Measurements from ENCODE around the gene TYW1B. TPM values are rescaled to one million over a fixed set of nuclear protein-coding genes. Genes with fewer than 3 reads are reported as not detected.
"Not testable (repeated sequence)": the region's sequence is repeated elsewhere in the genome, so short reads cannot be mapped to it uniquely, and the experiment has no call there.

TYW1B gene
- total and polyA plus RNA-seq, 2 experiments from 2014 or later, result 1.7 to 1.9 TPM

- no peaks in the 10 kb centered on the region for H3K9me3 ChIP-seq (ENCODE audit: low read depth)
- H3K4me1 ChIP-seq (ENCODE audit: insufficient read depth), result no peaks in the 10 kb centered on the region
- no peak overlapping the region for H3K4me2 ChIP-seq
- H3K27me3 ChIP-seq, result no peaks in the 10 kb centered on the region
- no peak overlapping the region for H3K27ac ChIP-seq
- WGBS (ENCODE audit: low lambda C conversion rate, missing lambda C conversion rate), result 98% methylated on average over 8 of the region's 8 CpGs
- no peaks in the 10 kb centered on the region for H3K36me3 ChIP-seq (replicated peaks; ENCODE audit: insufficient read depth, low read depth)
- no peaks in the 10 kb centered on the region for H3K79me2 ChIP-seq
- H4K20me1 ChIP-seq (ENCODE audit: insufficient read depth, poor library complexity, severe bottlenecking), result no peaks in the 10 kb centered on the region
- no peak overlapping the region for H3K4me3 ChIP-seq
- no peak for TF ChIP-seq EZH2 (IDR thresholded peaks at IDR 0.05; ENCODE audit: borderline replicate concordance)
- TF ChIP-seq, protein P1, sequence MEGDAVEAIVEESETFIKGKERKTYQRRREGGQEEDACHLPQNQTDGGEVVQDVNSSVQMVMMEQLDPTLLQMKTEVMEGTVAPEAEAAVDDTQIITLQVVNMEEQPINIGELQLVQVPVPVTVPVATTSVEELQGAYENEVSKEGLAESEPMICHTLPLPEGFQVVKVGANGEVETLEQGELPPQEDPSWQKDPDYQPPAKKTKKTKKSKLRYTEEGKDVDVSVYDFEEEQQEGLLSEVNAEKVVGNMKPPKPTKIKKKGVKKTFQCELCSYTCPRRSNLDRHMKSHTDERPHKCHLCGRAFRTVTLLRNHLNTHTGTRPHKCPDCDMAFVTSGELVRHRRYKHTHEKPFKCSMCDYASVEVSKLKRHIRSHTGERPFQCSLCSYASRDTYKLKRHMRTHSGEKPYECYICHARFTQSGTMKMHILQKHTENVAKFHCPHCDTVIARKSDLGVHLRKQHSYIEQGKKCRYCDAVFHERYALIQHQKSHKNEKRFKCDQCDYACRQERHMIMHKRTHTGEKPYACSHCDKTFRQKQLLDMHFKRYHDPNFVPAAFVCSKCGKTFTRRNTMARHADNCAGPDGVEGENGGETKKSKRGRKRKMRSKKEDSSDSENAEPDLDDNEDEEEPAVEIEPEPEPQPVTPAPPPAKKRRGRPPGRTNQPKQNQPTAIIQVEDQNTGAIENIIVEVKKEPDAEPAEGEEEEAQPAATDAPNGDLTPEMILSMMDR (IDR thresholded peaks at IDR 0.05; ENCODE audit: poor library complexity), result no peak
- no peak for TF ChIP-seq EZH2phosphoT487 (IDR thresholded peaks at IDR 0.05; ENCODE audit: low read depth, severe bottlenecking, unreplicated experiment)
- no peak overlapping the region for H2AFZ ChIP-seq
- no peak for DNase-seq (ENCODE audit: low spot score)
- no peaks in the 10 kb centered on the region for H3K9me2 ChIP-seq (replicated peaks; ENCODE audit: insufficient read depth)
These were observed 205.5 kb downstream of the TYW1B start for GRCh38 chr7:72622532-72622931.

DNA sequence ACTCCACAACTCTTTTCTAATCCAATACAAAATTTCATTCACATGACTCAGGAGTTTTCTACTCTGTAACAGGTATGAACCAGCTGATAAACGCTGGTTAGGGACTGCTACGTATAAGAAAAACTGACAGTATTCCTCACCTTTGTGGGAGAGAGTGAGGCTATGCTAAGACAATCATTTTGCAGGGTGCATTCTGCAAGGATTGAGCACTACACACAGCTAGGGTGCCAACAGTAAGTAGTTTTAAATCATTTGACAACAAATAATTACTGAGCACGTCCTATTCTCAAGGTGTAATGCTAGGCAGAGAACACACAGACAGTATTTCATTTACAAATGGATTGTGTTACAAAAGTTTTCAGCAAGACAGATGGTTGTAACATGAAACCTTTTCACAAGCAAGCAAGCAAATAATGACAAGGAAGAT is 206.2 kb downstream of the TYW1B start:
- not testable (repeated sequence) for H3K36me3 ChIP-seq (replicated peaks; ENCODE audit: insufficient read depth, low read depth); H3K27me3 ChIP-seq; H3K4me1 ChIP-seq (ENCODE audit: insufficient read depth); H3K4me2 ChIP-seq; H3K9me2 ChIP-seq (replicated peaks; ENCODE audit: insufficient read depth); H4K20me1 ChIP-seq (ENCODE audit: insufficient read depth, poor library complexity, severe bottlenecking); H3K27ac ChIP-seq; H3K79me2 ChIP-seq; H3K9me3 ChIP-seq (ENCODE audit: low read depth); DNase-seq (ENCODE audit: low spot score); H2AFZ ChIP-seq; H3K4me3 ChIP-seq
- 44% methylated on average over 3 of the region's 3 CpGs for WGBS (ENCODE audit: low lambda C conversion rate, missing lambda C conversion rate)

- DNase-seq (ENCODE audit: low spot score); H3K27ac ChIP-seq; H3K4me2 ChIP-seq; H3K4me1 ChIP-seq (ENCODE audit: insufficient read depth); H4K20me1 ChIP-seq (ENCODE audit: insufficient read depth, poor library complexity, severe bottlenecking); H3K9me2 ChIP-seq (replicated peaks; ENCODE audit: insufficient read depth); H2AFZ ChIP-seq; H3K9me3 ChIP-seq (ENCODE audit: low read depth); H3K4me3 ChIP-seq; H3K79me2 ChIP-seq; H3K36me3 ChIP-seq (replicated peaks; ENCODE audit: insufficient read depth, low read depth); H3K27me3 ChIP-seq: not testable (repeated sequence)
- 95% methylated on average over 2 of the region's 2 CpGs for WGBS (ENCODE audit: low lambda C conversion rate, missing lambda C conversion rate)
These were observed 207.1 kb downstream of the TYW1B start for GRCh38 chr7:72620923-72621322.

DNA sequence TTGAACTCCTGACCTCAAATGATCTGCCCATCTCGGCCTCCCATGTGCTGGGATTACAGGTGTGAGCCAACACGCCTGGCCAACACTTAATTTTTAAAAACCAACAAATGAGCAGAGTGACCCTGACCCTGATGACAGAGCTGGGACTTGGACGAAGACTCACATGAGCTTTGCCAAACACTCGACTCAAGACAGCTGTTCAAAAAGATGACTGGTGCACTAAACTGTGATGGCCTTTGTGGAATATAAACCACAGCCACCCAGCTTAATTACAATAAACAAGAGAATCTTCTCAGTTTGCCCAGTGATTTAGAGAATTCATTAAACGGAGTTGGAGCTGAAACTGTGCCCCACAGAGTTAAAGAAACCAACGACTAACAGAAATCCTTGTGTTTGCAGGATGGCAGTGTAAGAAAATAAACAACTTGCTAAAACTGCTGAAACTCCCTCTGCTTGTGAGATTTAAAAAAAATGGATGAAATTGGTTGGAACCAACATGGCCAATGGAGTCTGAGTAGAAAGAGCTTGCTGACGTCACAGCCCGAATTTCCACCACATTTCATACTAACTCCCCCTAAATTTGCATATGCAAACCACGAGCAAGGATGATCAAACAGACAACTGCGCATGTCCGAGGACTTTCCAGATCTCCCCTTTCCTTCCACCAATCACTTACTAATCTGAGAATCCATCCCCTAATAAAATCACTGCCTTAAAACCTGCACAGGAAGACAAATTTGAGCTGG is 209.4 kb downstream of the TYW1B start:
- 83% methylated on average over 11 of the region's 11 CpGs for WGBS (ENCODE audit: low lambda C conversion rate, missing lambda C conversion rate)
- H3K4me3 ChIP-seq; H4K20me1 ChIP-seq (ENCODE audit: insufficient read depth, poor library complexity, severe bottlenecking); H3K36me3 ChIP-seq (replicated peaks; ENCODE audit: insufficient read depth, low read depth); DNase-seq (ENCODE audit: low spot score); H2AFZ ChIP-seq; H3K9me2 ChIP-seq (replicated peaks; ENCODE audit: insufficient read depth); H3K27ac ChIP-seq; H3K4me1 ChIP-seq (ENCODE audit: insufficient read depth); H3K4me2 ChIP-seq; H3K79me2 ChIP-seq; H3K27me3 ChIP-seq; H3K9me3 ChIP-seq (ENCODE audit: low read depth): not testable (repeated sequence)

- H3K4me3 ChIP-seq; H3K9me3 ChIP-seq (ENCODE audit: low read depth); H3K27me3 ChIP-seq; H3K36me3 ChIP-seq (replicated peaks; ENCODE audit: insufficient read depth, low read depth); H3K9me2 ChIP-seq (replicated peaks; ENCODE audit: insufficient read depth); H2AFZ ChIP-seq; H3K4me2 ChIP-seq; H3K79me2 ChIP-seq; H3K4me1 ChIP-seq (ENCODE audit: insufficient read depth); DNase-seq (ENCODE audit: low spot score); H3K27ac ChIP-seq; H4K20me1 ChIP-seq (ENCODE audit: insufficient read depth, poor library complexity, severe bottlenecking): not testable (repeated sequence)
- 93% methylated on average over 5 of the region's 5 CpGs for WGBS (ENCODE audit: low lambda C conversion rate, missing lambda C conversion rate)
These were observed 218.2 kb downstream of the TYW1B start for GRCh38 chr7:72609761-72610160.

GRCh38 chr7:72607988-72608387 is 220.0 kb downstream of the TYW1B start:
- DNase-seq (ENCODE audit: low spot score); H3K4me1 ChIP-seq (ENCODE audit: insufficient read depth); H3K27ac ChIP-seq; H4K20me1 ChIP-seq (ENCODE audit: insufficient read depth, poor library complexity, severe bottlenecking); H3K9me3 ChIP-seq (ENCODE audit: low read depth); H3K79me2 ChIP-seq; H3K4me2 ChIP-seq; H3K36me3 ChIP-seq (replicated peaks; ENCODE audit: insufficient read depth, low read depth); H3K9me2 ChIP-seq (replicated peaks; ENCODE audit: insufficient read depth); H3K4me3 ChIP-seq; H2AFZ ChIP-seq; H3K27me3 ChIP-seq: not testable (repeated sequence)

DNA sequence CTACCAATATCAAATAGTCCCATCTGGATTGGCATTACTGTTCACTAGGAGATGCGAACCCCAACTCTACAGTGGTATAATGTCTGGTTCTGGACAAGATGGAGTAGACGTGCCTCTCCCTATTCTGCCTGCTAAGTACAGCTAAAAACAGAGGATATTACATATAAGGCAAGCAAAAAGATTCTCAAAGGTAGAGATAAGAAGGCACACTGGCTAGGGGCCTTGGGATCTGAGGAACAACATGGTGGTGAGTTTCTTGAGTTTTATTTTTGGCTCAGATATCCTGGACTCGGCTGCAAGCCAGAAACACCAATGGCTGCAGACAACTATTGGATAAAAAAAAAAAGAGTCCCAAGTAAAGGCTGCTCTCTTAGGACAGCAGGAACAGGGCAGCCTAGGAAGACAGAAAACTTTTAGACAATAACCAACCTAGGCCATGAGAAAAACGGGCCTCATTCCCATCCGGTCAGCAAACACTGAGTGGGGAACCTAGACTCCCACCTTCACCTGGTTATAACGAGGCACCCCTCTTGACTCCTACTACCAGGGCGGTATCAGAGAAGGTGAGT is 222.1 kb downstream of the TYW1B start:
- WGBS (ENCODE audit: low lambda C conversion rate, missing lambda C conversion rate), result 95% methylated on average over 5 of the region's 7 CpGs
- not testable (repeated sequence) for DNase-seq (ENCODE audit: low spot score); H3K27me3 ChIP-seq; H3K4me2 ChIP-seq; H3K9me3 ChIP-seq (ENCODE audit: low read depth); H3K79me2 ChIP-seq; H3K9me2 ChIP-seq (replicated peaks; ENCODE audit: insufficient read depth); H3K4me1 ChIP-seq (ENCODE audit: insufficient read depth); H4K20me1 ChIP-seq (ENCODE audit: insufficient read depth, poor library complexity, severe bottlenecking); H3K4me3 ChIP-seq; H2AFZ ChIP-seq; H3K36me3 ChIP-seq (replicated peaks; ENCODE audit: insufficient read depth, low read depth); H3K27ac ChIP-seq

Measured in hepatocyte (in vitro differentiated cells).